ENCODE measurements around the gene SMAD2. TPM values are rescaled to one million over a fixed set of nuclear protein-coding genes. Genes with fewer than 3 reads are reported as not detected.
A peak's percentile ranks its signal among the peaks of the same experiment; 100 is the strongest.

Gene SMAD2
- total RNA-seq, 1 donor from 2014 or later = 111 TPM

GRCh38 chr18:47919916-47920315, 10.5 kb downstream of the SMAD2 start:
- no peak for TF ChIP-seq CTCF (conservative IDR thresholded peaks at IDR 0.05)
- Mint-ChIP-seq H3K27ac (no peak overlapping the region), H3K9me3 (no peaks in the 10 kb centered on the region), H3K4me3 (no peak overlapping the region), H3K36me3 (peaks cover 14% of the 10 kb centered on the region), H3K4me1 (ENCODE audit: unreplicated experiment) (peaks cover 39% of the 10 kb centered on the region), H3K27me3 (no peaks in the 10 kb centered on the region)
- DNase-seq (ENCODE audit: extremely low spot score, unreplicated experiment) = no peak

GRCh38 chr18:47917923-47918610, 12.4 kb downstream of the SMAD2 start:
- Mint-ChIP-seq H3K27me3 (no peaks in the 10 kb centered on the region), H3K27ac (no peak overlapping the region), H3K4me3 (no peak overlapping the region), H3K4me1 (ENCODE audit: unreplicated experiment) (peaks cover 44% of the 10 kb centered on the region), H3K9me3 (no peaks in the 10 kb centered on the region), H3K36me3 (peaks cover 14% of the 10 kb centered on the region)
- no peak for TF ChIP-seq CTCF (conservative IDR thresholded peaks at IDR 0.05)
- DNase-seq (ENCODE audit: extremely low spot score, unreplicated experiment) = no peak

- no peak overlapping the region for H3K27ac Mint-ChIP-seq
- H3K27me3 Mint-ChIP-seq = no peaks in the 10 kb centered on the region
- no peak overlapping the region for H3K4me3 Mint-ChIP-seq
- H3K4me1 Mint-ChIP-seq (ENCODE audit: unreplicated experiment) = peaks cover 46% of the 10 kb centered on the region
- H3K36me3 Mint-ChIP-seq = peaks cover 18% of the 10 kb centered on the region
- TF ChIP-seq CTCF (conservative IDR thresholded peaks at IDR 0.05) = no peak
- DNase-seq (ENCODE audit: extremely low spot score, unreplicated experiment) = no peak
- no peaks in the 10 kb centered on the region for H3K9me3 Mint-ChIP-seq
Measured at GRCh38 chr18:47915930-47916329, 14.5 kb downstream of the SMAD2 start.

- peaks cover 42% of the 10 kb centered on the region for H3K4me1 Mint-ChIP-seq (ENCODE audit: unreplicated experiment)
- H3K27ac Mint-ChIP-seq = no peak overlapping the region
- H3K36me3 Mint-ChIP-seq = peaks cover 18% of the 10 kb centered on the region
- no peaks in the 10 kb centered on the region for H3K9me3 Mint-ChIP-seq
- no peak overlapping the region for H3K4me3 Mint-ChIP-seq
- no peaks in the 10 kb centered on the region for H3K27me3 Mint-ChIP-seq
- DNase-seq (ENCODE audit: extremely low spot score, unreplicated experiment) = no peak
- TF ChIP-seq CTCF (conservative IDR thresholded peaks at IDR 0.05) = no peak
Measured at GRCh38 chr18:47915229-47915628, 15.2 kb downstream of the SMAD2 start.

- Mint-ChIP-seq H3K27ac (peak overlapping the region; percentile 42), H3K4me1 (ENCODE audit: unreplicated experiment) (peaks cover 33% of the 10 kb centered on the region), H3K4me3 (no peak overlapping the region), H3K9me3 (peaks cover 8% of the 10 kb centered on the region), H3K36me3 (peaks cover 17% of the 10 kb centered on the region), H3K27me3 (no peaks in the 10 kb centered on the region)
- TF ChIP-seq CTCF (conservative IDR thresholded peaks at IDR 0.05) = no peak
- no peak for DNase-seq (ENCODE audit: extremely low spot score, unreplicated experiment)
Measured at GRCh38 chr18:47912794-47913585, 17.5 kb downstream of the SMAD2 start.
